Osteoblast (primary cell): ENCODE measurements around the gene HPD. TPM values are rescaled to one million over a fixed set of nuclear protein-coding genes. Genes with fewer than 3 reads are reported as not detected.

Source experiments
- DNase-seq: peaks from one replicate; pipeline ENCODE4 v3.0.0; 2011; ENCODE audit warnings: low spot score, mixed read lengths; ENCODE audit not compliant: insufficient read length; ENCODE audit errors: missing footprints
- H2AFZ ChIP-seq: 2 replicates; pipeline ENCODE4 v1.6.0; 2011; ENCODE audit warnings: mild to moderate bottlenecking, low read length
- H3K27ac ChIP-seq: 2 replicates; pipeline ENCODE4 v1.5.1; 2011; ENCODE audit warnings: mild to moderate bottlenecking, low read depth, low read length, moderate library complexity
- H3K27me3 ChIP-seq: 2 replicates; pipeline ENCODE4 v1.6.0; 2012; ENCODE audit warnings: mild to moderate bottlenecking, control low read depth, inconsistent platforms, low read length, moderate library complexity; ENCODE audit not compliant: insufficient read depth
- H3K36me3 ChIP-seq: 2 replicates; pipeline ENCODE4 v1.5.1; 2011; ENCODE audit warnings: mild to moderate bottlenecking, low read length, control low read depth, moderate library complexity; ENCODE audit not compliant: insufficient read depth
- H3K4me1 ChIP-seq: 2 replicates; pipeline ENCODE4 v1.5.1; 2011; ENCODE audit warnings: mild to moderate bottlenecking, low read length, control low read depth, moderate library complexity; ENCODE audit not compliant: insufficient read depth
- H3K4me2 ChIP-seq: 2 replicates; pipeline ENCODE4 v1.6.0; 2011; ENCODE audit warnings: mild to moderate bottlenecking, low read length; ENCODE audit not compliant: insufficient read depth
- H3K4me3 ChIP-seq: fragments of 200-600 bp; sonication (generic); 3 replicates; pipeline ENCODE4 v1.5.1; 2012; ENCODE audit warnings: mild to moderate bottlenecking, low read length, inconsistent platforms; ENCODE audit not compliant: insufficient read depth
- H3K79me2 ChIP-seq: 2 replicates; pipeline ENCODE4 v1.6.0; 2012; ENCODE audit warnings: mild to moderate bottlenecking, low read length, control low read depth, inconsistent platforms; ENCODE audit not compliant: insufficient read depth
- H3K9me3 ChIP-seq: 2 replicates; pipeline ENCODE4 v1.5.1; 2011; ENCODE audit warnings: low read depth, low read length, control low read depth
- H4K20me1 ChIP-seq: 2 replicates; pipeline ENCODE4 v1.6.0; 2012; ENCODE audit warnings: mild to moderate bottlenecking, low read length, control low read depth; ENCODE audit not compliant: insufficient read depth
- total RNA-seq: library from RNA; depleted of rRNA; stranded (reverse); fragments of >200 nt; gene quantifications from 2 replicates; pipeline ENCODE4 v1.2.3, GENCODE V29; 2012
- TF ChIP-seq, protein P1 (sequence below): IDR thresholded peaks from 2 replicates; pipeline ENCODE4 v1.5.1; 2011; ENCODE audit warnings: mild to moderate bottlenecking, low read depth, low read length, moderate library complexity; ENCODE audit errors: extremely low read depth

The HPD gene
- total RNA-seq, 1 donor, result under 0.01 TPM

DNA sequence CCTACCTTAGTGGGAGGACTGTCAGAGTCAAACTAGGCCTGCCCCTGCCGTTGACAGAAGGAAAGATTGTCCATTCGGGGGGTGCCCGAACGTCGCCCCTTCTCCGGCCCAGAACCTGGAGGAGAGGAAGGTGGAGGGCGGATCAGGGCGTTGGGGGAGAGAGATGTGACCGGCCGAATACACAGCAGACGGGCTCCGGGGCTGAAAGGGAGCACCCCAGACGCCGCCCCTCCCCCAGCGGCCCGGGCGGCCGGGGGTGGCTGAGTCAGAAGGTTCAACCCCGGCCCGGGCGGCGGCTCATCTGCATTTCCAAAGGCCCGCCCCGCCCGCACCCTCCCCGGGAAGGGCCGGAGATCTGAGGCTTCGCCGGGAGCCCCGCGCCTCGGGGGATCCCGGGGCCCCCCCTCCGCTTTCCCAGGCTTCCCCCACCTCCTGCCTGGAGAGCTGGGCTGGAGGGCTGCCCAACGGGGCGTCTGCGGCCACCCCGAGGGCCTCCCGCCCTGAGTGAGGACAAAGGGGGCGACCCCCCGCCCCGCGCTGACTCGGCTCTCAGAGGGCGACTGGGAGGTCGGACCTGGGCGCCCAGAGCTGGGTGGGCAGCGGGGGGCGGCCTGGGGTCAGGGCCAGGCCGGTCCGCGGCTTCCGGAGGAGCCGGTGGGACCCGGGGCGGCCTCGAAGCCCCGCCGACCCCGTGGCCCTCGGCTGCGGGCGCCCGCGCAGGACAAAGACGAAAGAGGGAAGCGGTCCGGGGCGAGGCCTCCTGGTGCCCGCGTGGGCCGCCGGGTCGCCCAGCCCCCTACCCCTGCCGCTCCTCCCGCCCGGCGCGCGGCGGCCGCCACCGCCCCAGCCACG, 58.6 kb downstream of the HPD start:
- H3K4me2 ChIP-seq, result peak overlapping the region; percentile 77
- H3K4me3 ChIP-seq, result peak overlapping the region; percentile 86
- no peaks in the 10 kb centered on the region for H3K9me3 ChIP-seq
- H3K36me3 ChIP-seq, result no peaks in the 10 kb centered on the region
- H3K79me2 ChIP-seq, result peaks cover 59% of the 10 kb centered on the region
- DNase-seq, result peak; percentile 100
- peaks cover 47% of the 10 kb centered on the region for H3K4me1 ChIP-seq
- H2AFZ ChIP-seq, result peak overlapping the region; percentile 24
- no peaks in the 10 kb centered on the region for H3K27me3 ChIP-seq
- peaks cover 20% of the 10 kb centered on the region for H4K20me1 ChIP-seq
- TF ChIP-seq, protein P1, sequence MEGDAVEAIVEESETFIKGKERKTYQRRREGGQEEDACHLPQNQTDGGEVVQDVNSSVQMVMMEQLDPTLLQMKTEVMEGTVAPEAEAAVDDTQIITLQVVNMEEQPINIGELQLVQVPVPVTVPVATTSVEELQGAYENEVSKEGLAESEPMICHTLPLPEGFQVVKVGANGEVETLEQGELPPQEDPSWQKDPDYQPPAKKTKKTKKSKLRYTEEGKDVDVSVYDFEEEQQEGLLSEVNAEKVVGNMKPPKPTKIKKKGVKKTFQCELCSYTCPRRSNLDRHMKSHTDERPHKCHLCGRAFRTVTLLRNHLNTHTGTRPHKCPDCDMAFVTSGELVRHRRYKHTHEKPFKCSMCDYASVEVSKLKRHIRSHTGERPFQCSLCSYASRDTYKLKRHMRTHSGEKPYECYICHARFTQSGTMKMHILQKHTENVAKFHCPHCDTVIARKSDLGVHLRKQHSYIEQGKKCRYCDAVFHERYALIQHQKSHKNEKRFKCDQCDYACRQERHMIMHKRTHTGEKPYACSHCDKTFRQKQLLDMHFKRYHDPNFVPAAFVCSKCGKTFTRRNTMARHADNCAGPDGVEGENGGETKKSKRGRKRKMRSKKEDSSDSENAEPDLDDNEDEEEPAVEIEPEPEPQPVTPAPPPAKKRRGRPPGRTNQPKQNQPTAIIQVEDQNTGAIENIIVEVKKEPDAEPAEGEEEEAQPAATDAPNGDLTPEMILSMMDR, result no peak
- H3K27ac ChIP-seq, result peak overlapping the region; percentile 99

DNA sequence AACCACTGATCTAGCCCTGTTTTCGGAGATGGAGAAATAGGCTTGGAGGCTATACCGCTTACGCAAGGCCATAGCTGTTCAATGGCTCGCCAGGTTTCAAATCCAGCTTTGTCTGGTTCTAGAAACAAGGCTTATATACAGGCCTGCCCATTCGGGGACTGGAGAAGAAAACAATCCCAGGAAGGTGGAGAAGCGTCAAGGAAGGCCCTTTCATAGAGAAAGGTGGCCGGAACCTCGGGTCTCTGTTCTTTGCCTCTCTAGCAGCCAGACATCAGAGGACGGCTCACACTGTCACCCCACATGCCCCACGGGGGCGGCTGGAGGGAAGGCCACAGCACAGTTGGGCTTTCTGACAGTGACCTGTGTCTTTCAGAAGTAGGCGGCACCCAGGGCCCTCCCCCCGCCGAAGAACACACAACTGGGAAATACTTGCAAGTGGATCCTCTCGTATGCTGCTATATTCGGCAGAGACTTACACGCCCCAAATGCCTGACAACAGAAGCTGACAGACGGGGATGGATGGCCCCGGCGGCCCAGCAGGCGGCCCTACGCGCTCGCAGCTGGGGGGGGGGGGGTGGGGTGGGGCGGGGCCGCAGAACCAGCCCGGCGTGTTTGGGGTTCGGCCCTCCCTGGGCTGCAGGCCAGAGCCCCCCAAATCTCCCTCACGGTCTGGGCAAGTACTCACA, 59.4 kb downstream of the HPD start:
- Histone ChIP-seq H3K4me2 (peak overlapping the region; percentile 77), H3K36me3 (no peaks in the 10 kb centered on the region), H3K4me3 (peak overlapping the region; percentile 86), H3K79me2 (peaks cover 54% of the 10 kb centered on the region), H4K20me1 (peaks cover 19% of the 10 kb centered on the region), H3K4me1 (peaks cover 53% of the 10 kb centered on the region), H3K27ac (peak overlapping the region; percentile 99), H3K27me3 (no peaks in the 10 kb centered on the region), H2AFZ (no peak overlapping the region), H3K9me3 (no peaks in the 10 kb centered on the region)
- DNase-seq, result peak; percentile 98
- TF ChIP-seq, protein P1, result no peak

- Histone ChIP-seq H3K4me1 (peaks cover 57% of the 10 kb centered on the region), H3K27me3 (no peaks in the 10 kb centered on the region), H3K79me2 (peaks cover 54% of the 10 kb centered on the region), H3K9me3 (no peaks in the 10 kb centered on the region), H3K36me3 (no peaks in the 10 kb centered on the region), H3K27ac (peak overlapping the region; percentile 70), H3K4me3 (peak overlapping the region; percentile 86), H2AFZ (no peak overlapping the region), H3K4me2 (peak overlapping the region; percentile 77), H4K20me1 (peaks cover 19% of the 10 kb centered on the region)
- TF ChIP-seq, protein P1, result no peak
- DNase-seq, result no peak
Observed at GRCh38 chr12:121798787-121799155, 59.9 kb downstream of the HPD start.
